ENCODE measurements around the gene IGLL1. TPM values are rescaled to one million over a fixed set of nuclear protein-coding genes. Genes with fewer than 3 reads are reported as not detected.

IGLL1 gene
- polyA plus RNA-seq, 1 of the 3 experiments (the other 2 are of a cell fraction): not detected

DNA sequence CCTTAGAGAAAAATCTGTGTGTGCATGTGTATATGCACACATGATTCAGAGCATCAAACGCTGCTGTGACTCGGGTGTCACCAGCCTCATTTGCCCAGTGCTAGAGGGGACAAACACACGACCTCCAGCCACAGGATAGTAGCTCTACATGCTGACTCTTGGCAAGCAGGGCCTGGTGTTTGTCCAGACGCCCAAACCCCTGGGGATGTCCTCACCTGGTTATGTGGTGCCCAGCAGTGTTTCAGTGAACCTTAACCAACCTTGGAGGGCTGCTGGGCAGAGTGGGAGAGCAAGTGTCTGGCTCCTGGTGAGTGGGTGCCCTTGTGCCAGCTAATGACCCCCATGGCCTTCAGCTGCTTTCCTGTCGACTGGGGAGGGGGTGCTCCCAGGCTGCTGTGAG lies 26.7 kb downstream of the IGLL1 start:
- H3K9me2 ChIP-seq: no peaks in the 10 kb centered on the region
- no peaks in the 10 kb centered on the region for H3K27me3 ChIP-seq (ENCODE audit: insufficient read depth)
- no peak overlapping the region for H3K27ac ChIP-seq (ENCODE audit: low read depth in 2 of 2, low read length in 1 of 2)
- no peaks in the 10 kb centered on the region for H3K36me3 ChIP-seq (replicated peaks in 1 of 2; ENCODE audit: control insufficient read depth in 1 of 2, insufficient read depth in 2 of 2, low read length in 1 of 2)
- H3K4me2 ChIP-seq: no peak overlapping the region
- H2AFZ ChIP-seq (ENCODE audit: low read depth): no peak overlapping the region
- TF ChIP-seq, protein P1, sequence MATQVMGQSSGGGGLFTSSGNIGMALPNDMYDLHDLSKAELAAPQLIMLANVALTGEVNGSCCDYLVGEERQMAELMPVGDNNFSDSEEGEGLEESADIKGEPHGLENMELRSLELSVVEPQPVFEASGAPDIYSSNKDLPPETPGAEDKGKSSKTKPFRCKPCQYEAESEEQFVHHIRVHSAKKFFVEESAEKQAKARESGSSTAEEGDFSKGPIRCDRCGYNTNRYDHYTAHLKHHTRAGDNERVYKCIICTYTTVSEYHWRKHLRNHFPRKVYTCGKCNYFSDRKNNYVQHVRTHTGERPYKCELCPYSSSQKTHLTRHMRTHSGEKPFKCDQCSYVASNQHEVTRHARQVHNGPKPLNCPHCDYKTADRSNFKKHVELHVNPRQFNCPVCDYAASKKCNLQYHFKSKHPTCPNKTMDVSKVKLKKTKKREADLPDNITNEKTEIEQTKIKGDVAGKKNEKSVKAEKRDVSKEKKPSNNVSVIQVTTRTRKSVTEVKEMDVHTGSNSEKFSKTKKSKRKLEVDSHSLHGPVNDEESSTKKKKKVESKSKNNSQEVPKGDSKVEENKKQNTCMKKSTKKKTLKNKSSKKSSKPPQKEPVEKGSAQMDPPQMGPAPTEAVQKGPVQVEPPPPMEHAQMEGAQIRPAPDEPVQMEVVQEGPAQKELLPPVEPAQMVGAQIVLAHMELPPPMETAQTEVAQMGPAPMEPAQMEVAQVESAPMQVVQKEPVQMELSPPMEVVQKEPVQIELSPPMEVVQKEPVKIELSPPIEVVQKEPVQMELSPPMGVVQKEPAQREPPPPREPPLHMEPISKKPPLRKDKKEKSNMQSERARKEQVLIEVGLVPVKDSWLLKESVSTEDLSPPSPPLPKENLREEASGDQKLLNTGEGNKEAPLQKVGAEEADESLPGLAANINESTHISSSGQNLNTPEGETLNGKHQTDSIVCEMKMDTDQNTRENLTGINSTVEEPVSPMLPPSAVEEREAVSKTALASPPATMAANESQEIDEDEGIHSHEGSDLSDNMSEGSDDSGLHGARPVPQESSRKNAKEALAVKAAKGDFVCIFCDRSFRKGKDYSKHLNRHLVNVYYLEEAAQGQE (IDR thresholded peaks at IDR 0.05; ENCODE audit: low read depth, low read length): no peak
- no peak for TF ChIP-seq JUND (IDR thresholded peaks at IDR 0.05)
- no peak for TF ChIP-seq SIN3A (IDR thresholded peaks at IDR 0.05; ENCODE audit: borderline replicate concordance, low read depth, low read length)
- no peak for TF ChIP-seq FOSL2 (IDR thresholded peaks at IDR 0.05; ENCODE audit: borderline replicate concordance, low read depth)
- no peak for TF ChIP-seq GATA2 (CRISPR knock-in tag; IDR thresholded peaks at IDR 0.05)
- no peak for TF ChIP-seq RFX5 (IDR thresholded peaks at IDR 0.05; ENCODE audit: low read length)
- no peak for TF ChIP-seq EZH2phosphoT487 (IDR thresholded peaks at IDR 0.05; ENCODE audit: borderline replicate concordance, low read depth)
- no peak for TF ChIP-seq TAF1 (IDR thresholded peaks at IDR 0.05; ENCODE audit: borderline replicate concordance, low read depth, low read length)
- no peak for TF ChIP-seq RCOR1 (IDR thresholded peaks at IDR 0.05; ENCODE audit: low read length)
- TF ChIP-seq, protein P2, sequence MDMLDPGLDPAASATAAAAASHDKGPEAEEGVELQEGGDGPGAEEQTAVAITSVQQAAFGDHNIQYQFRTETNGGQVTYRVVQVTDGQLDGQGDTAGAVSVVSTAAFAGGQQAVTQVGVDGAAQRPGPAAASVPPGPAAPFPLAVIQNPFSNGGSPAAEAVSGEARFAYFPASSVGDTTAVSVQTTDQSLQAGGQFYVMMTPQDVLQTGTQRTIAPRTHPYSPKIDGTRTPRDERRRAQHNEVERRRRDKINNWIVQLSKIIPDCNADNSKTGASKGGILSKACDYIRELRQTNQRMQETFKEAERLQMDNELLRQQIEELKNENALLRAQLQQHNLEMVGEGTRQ (IDR thresholded peaks at IDR 0.05; ENCODE audit: borderline replicate concordance, low read depth, low read length): no peak
- no peak for TF ChIP-seq MEF2A (IDR thresholded peaks at IDR 0.05; ENCODE audit: borderline replicate concordance, low read depth)
- TF ChIP-seq GABPA (IDR thresholded peaks at IDR 0.05; ENCODE audit: low read depth): no peak
- no peak for TF ChIP-seq YY1 (IDR thresholded peaks at IDR 0.05; ENCODE audit: low read depth)
- TF ChIP-seq FOXJ3 (CRISPR knock-in tag; IDR thresholded peaks at IDR 0.05): no peak
- TF ChIP-seq TEAD4 (IDR thresholded peaks at IDR 0.05; ENCODE audit: borderline replicate concordance, insufficient read depth): no peak
- TF ChIP-seq, protein P3, sequence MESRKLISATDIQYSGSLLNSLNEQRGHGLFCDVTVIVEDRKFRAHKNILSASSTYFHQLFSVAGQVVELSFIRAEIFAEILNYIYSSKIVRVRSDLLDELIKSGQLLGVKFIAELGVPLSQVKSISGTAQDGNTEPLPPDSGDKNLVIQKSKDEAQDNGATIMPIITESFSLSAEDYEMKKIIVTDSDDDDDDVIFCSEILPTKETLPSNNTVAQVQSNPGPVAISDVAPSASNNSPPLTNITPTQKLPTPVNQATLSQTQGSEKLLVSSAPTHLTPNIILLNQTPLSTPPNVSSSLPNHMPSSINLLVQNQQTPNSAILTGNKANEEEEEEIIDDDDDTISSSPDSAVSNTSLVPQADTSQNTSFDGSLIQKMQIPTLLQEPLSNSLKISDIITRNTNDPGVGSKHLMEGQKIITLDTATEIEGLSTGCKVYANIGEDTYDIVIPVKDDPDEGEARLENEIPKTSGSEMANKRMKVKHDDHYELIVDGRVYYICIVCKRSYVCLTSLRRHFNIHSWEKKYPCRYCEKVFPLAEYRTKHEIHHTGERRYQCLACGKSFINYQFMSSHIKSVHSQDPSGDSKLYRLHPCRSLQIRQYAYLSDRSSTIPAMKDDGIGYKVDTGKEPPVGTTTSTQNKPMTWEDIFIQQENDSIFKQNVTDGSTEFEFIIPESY (IDR thresholded peaks at IDR 0.05; ENCODE audit: borderline replicate concordance, low read depth): no peak
- TF ChIP-seq, protein P4, sequence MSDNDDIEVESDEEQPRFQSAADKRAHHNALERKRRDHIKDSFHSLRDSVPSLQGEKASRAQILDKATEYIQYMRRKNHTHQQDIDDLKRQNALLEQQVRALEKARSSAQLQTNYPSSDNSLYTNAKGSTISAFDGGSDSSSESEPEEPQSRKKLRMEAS (IDR thresholded peaks at IDR 0.05; ENCODE audit: low read depth): no peak
- TF ChIP-seq NRF1 (IDR thresholded peaks at IDR 0.05; ENCODE audit: low read depth, low read length): no peak
- TF ChIP-seq RXRA (IDR thresholded peaks at IDR 0.05; ENCODE audit: borderline replicate concordance, low read depth): no peak
- TF ChIP-seq, protein P5, sequence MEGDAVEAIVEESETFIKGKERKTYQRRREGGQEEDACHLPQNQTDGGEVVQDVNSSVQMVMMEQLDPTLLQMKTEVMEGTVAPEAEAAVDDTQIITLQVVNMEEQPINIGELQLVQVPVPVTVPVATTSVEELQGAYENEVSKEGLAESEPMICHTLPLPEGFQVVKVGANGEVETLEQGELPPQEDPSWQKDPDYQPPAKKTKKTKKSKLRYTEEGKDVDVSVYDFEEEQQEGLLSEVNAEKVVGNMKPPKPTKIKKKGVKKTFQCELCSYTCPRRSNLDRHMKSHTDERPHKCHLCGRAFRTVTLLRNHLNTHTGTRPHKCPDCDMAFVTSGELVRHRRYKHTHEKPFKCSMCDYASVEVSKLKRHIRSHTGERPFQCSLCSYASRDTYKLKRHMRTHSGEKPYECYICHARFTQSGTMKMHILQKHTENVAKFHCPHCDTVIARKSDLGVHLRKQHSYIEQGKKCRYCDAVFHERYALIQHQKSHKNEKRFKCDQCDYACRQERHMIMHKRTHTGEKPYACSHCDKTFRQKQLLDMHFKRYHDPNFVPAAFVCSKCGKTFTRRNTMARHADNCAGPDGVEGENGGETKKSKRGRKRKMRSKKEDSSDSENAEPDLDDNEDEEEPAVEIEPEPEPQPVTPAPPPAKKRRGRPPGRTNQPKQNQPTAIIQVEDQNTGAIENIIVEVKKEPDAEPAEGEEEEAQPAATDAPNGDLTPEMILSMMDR (IDR thresholded peaks at IDR 0.05): no peak
- POLR2A ChIA-PET: no interaction called here
- WGBS (ENCODE audit: low lambda C conversion rate): 22% methylated on average over 4 of the region's 5 CpGs
- no peak overlapping the region for H3K9ac ChIP-seq
- H3K79me2 ChIP-seq (ENCODE audit: insufficient read depth): no peaks in the 10 kb centered on the region
- no peaks in the 10 kb centered on the region for H3K4me1 ChIP-seq (ENCODE audit: control insufficient read depth in 1 of 2, insufficient read depth in 2 of 2, low read depth in 1 of 2, low read length in 1 of 2)
- DNase-seq: no peak
- no peaks in the 10 kb centered on the region for H3F3A ChIP-seq (replicated peaks; ENCODE audit: insufficient read depth)
- H3K9me3 ChIP-seq: no peaks in the 10 kb centered on the region
- H4K20me1 ChIP-seq (ENCODE audit: insufficient read depth): no peaks in the 10 kb centered on the region
- CTCF ChIA-PET: no interaction called here
- H3K4me3 ChIP-seq (ENCODE audit: low read depth in 2 of 2, low read length in 1 of 2): no peak overlapping the region

Data from SK-N-SH (cell line).